ENCODE results near the gene ANKRD27.

- TF ChIP-seq, protein P1, sequence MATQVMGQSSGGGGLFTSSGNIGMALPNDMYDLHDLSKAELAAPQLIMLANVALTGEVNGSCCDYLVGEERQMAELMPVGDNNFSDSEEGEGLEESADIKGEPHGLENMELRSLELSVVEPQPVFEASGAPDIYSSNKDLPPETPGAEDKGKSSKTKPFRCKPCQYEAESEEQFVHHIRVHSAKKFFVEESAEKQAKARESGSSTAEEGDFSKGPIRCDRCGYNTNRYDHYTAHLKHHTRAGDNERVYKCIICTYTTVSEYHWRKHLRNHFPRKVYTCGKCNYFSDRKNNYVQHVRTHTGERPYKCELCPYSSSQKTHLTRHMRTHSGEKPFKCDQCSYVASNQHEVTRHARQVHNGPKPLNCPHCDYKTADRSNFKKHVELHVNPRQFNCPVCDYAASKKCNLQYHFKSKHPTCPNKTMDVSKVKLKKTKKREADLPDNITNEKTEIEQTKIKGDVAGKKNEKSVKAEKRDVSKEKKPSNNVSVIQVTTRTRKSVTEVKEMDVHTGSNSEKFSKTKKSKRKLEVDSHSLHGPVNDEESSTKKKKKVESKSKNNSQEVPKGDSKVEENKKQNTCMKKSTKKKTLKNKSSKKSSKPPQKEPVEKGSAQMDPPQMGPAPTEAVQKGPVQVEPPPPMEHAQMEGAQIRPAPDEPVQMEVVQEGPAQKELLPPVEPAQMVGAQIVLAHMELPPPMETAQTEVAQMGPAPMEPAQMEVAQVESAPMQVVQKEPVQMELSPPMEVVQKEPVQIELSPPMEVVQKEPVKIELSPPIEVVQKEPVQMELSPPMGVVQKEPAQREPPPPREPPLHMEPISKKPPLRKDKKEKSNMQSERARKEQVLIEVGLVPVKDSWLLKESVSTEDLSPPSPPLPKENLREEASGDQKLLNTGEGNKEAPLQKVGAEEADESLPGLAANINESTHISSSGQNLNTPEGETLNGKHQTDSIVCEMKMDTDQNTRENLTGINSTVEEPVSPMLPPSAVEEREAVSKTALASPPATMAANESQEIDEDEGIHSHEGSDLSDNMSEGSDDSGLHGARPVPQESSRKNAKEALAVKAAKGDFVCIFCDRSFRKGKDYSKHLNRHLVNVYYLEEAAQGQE (IDR thresholded peaks at IDR 0.05; ENCODE audit: insufficient read depth in 1 of 2, low read depth in 2 of 2, low read length in 1 of 2) = no peak
- TF ChIP-seq, protein P2, sequence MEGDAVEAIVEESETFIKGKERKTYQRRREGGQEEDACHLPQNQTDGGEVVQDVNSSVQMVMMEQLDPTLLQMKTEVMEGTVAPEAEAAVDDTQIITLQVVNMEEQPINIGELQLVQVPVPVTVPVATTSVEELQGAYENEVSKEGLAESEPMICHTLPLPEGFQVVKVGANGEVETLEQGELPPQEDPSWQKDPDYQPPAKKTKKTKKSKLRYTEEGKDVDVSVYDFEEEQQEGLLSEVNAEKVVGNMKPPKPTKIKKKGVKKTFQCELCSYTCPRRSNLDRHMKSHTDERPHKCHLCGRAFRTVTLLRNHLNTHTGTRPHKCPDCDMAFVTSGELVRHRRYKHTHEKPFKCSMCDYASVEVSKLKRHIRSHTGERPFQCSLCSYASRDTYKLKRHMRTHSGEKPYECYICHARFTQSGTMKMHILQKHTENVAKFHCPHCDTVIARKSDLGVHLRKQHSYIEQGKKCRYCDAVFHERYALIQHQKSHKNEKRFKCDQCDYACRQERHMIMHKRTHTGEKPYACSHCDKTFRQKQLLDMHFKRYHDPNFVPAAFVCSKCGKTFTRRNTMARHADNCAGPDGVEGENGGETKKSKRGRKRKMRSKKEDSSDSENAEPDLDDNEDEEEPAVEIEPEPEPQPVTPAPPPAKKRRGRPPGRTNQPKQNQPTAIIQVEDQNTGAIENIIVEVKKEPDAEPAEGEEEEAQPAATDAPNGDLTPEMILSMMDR (IDR thresholded peaks at IDR 0.05) = no peak
- TF ChIP-seq POLR2AphosphoS5 (IDR thresholded peaks at IDR 0.05; ENCODE audit: low read depth, low read length) = no peak
- TF ChIP-seq TCF7L2 (IDR thresholded peaks at IDR 0.05; ENCODE audit: low read depth, low read length) = no peak
- no peak for TF ChIP-seq SIN3A (IDR thresholded peaks at IDR 0.05; ENCODE audit: borderline replicate concordance, insufficient read depth, low read depth, low read length)
Observed at GRCh38 chr19:32662186-32662585, 12.8 kb downstream of the ANKRD27 start.

Data from Panc1 (cell line).